NCI-H446 (cell line): Measurements from ENCODE around the gene SMCO4.

Experiments
- DNase-seq, 2 experiments: peaks; one replicate each; lab custom pipeline; 2025; lab: John Stamatoyannopoulos, UW

SMCO4 gene

GRCh38 chr11:93504110-93505095 is 38.8 kb downstream of the SMCO4 start:
- no peak for DNase-seq

GRCh38 chr11:93501856-93502255 is 41.3 kb downstream of the SMCO4 start:
- no peak for DNase-seq

GRCh38 chr11:93500759-93501158 is 42.4 kb downstream of the SMCO4 start:
- DNase-seq: no peak

GRCh38 chr11:93498641-93499040 is 44.5 kb downstream of the SMCO4 start:
- no peak for DNase-seq

GRCh38 chr11:93498161-93498560 is 45.0 kb downstream of the SMCO4 start:
- no peak for DNase-seq

- no peak for DNase-seq
Observed at GRCh38 chr11:93497596-93497995, 45.6 kb downstream of the SMCO4 start.

GRCh38 chr11:93494357-93494756 is 48.8 kb downstream of the SMCO4 start:
- DNase-seq: no peak

- DNase-seq: no peak
Observed at GRCh38 chr11:93493252-93493897, 49.8 kb downstream of the SMCO4 start.

- DNase-seq: no peak
Observed at GRCh38 chr11:93492464-93493251, 50.5 kb downstream of the SMCO4 start.

GRCh38 chr11:93491973-93492372 is 51.2 kb downstream of the SMCO4 start:
- DNase-seq: no peak

GRCh38 chr11:93490996-93491618 is 52.1 kb downstream of the SMCO4 start:
- DNase-seq: no peak

GRCh38 chr11:93489841-93490240 is 53.4 kb downstream of the SMCO4 start:
- DNase-seq: no peak

GRCh38 chr11:93487032-93487483 is 56.1 kb downstream of the SMCO4 start:
- DNase-seq: no peak

GRCh38 chr11:93485983-93486382 is 57.2 kb downstream of the SMCO4 start:
- no peak for DNase-seq

GRCh38 chr11:93484716-93485115 is 58.5 kb downstream of the SMCO4 start:
- DNase-seq: no peak

GRCh38 chr11:93482556-93482955 is 60.6 kb downstream of the SMCO4 start:
- DNase-seq: no peak

GRCh38 chr11:93481696-93482095 is 61.5 kb downstream of the SMCO4 start:
- DNase-seq: no peak

- no peak for DNase-seq
Observed at GRCh38 chr11:93481279-93481678, 61.9 kb downstream of the SMCO4 start.

- DNase-seq: no peak
Observed at GRCh38 chr11:93480756-93481155, 62.4 kb downstream of the SMCO4 start.

- no peak for DNase-seq
Observed at GRCh38 chr11:93480256-93480655, 62.9 kb downstream of the SMCO4 start.

GRCh38 chr11:93478841-93479240 is 64.3 kb downstream of the SMCO4 start:
- DNase-seq: no peak

GRCh38 chr11:93477684-93478234 is 65.4 kb downstream of the SMCO4 start:
- no peak for DNase-seq
